ELF-1 (cell line): ENCODE measurements around the gene CHD9.
A peak's percentile ranks its signal among the peaks of the same experiment; 100 is the strongest.
"Not testable (repeated sequence)": the region's sequence is repeated elsewhere in the genome, so short reads cannot be mapped to it uniquely, and the experiment has no call there.

Experiments used
- DNase-seq: peaks from one replicate; pipeline ENCODE4 v3.0.0-alpha.2; 2016; ENCODE audit warnings: low read depth, low spot score

The CHD9 gene

GRCh38 chr16:53071748-53072301 lies 17.0 kb downstream of the CHD9 start:
- DNase-seq, result no peak

- DNase-seq, result no peak
Measured at GRCh38 chr16:53073022-53073421, 18.2 kb downstream of the CHD9 start.

- DNase-seq, result not testable (repeated sequence)
Measured at GRCh38 chr16:53074296-53074695, 19.5 kb downstream of the CHD9 start.

DNA sequence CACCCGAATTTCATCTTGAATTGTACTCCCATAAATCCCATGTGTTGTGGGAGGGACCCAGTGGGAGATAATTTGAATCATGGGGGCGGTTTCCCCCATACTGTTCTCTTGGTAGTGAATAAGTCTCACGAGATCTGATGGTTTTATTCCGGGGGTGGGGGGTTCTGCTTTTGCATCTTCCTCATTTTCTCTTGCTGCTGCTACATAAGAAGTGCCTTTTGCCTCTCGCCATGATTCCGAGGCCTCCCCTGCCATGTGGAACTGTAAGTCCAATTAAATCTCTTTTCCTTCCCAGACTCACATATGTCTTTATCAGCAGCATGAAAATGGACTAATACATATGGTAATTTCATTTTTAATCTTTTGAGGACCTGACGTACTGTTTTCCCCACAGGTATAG lies 20.7 kb downstream of the CHD9 start:
- not testable (repeated sequence) for DNase-seq

- DNase-seq, result no peak
Measured at GRCh38 chr16:53078247-53078646, 23.5 kb downstream of the CHD9 start.

DNA sequence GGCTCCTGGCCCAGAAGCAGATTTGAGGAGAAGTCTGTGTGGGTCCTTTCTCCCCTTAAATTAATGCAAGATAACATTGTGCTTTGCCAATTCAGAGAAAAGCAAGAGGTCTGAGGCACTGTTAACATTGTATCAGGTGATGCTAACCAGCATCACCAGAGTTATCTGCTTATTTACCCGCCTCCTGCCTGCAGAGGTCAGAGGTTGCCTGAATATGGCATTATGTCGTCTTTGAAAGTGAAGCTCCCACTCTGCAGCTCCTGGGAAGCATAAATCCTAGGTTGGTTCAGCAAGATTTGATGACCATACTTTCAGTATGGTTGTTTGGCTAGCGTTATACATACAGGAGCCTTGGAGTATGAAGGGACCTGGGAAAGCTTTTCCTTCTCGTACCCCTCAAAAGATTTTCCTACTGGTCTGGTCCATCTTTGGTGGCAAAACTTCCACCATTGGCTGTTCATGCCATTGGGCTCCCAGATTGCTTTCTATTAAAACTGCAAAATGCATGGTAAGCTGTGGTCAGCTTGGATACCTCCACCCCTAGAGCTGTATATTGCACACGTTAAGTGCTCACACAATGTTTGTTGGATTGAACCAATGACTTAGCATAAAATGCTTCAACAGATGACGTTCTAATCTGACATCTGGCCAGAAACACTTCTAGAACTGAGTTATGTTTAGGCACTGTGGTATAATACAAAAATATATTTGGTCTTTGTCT lies 24.1 kb downstream of the CHD9 start:
- no peak for DNase-seq

DNA sequence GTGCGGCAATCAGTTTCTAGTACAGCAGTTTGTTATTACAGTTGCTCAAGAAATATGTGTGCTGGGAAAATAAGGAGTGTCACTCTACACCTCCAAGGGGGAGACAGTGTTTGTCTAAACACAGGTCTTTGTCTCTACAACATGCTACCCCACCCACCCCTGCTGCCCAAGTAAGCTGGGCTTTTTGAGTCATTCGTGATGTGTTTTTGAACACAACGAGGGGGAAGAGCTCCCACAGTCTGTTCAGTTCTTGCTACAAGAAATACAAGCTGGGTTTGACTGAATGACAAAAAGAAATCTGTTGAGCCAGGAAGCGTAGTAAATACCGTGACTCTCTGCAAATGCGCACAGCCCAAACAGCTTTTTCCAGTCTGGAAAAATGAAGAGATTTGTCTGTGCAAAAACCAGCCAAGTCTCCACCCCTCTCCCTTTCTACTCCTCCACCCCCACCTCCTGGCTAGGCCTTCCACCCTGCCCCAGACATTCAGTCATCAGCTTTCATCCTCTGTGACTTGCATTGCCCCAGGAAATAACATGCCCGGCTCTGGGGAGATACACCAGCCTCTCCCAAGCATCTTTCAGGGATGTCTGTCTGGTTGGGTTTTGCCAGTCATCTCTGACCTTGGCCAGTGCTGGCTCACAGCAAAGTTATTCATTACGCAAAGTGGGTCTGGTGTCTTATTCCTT lies 25.7 kb downstream of the CHD9 start:
- peak; percentile 76 for DNase-seq

DNA sequence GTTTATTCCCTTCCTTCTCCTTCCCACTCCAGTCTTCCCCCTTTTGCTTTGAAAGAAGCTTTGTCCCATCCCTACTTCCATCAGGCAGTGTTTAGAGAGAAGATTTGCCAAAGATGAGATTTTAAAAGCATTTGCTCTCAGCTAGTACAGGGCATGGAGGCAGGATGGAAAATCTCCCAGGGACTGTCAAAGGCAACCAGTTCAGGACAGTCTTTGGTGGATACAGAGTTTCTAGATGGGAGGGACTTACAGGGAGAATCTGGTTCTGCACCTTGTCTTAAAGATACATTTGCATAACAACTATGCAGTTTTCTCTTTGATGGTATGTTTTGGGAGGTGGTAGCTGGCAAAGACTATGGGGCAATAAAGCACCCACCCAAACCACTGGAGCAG lies 26.2 kb downstream of the CHD9 start:
- peak; percentile 34 for DNase-seq

GRCh38 chr16:53081686-53082407 lies 27.1 kb downstream of the CHD9 start:
- DNase-seq, result no peak

GRCh38 chr16:53082509-53082908 lies 27.7 kb downstream of the CHD9 start:
- no peak for DNase-seq

GRCh38 chr16:53083119-53083518 lies 28.3 kb downstream of the CHD9 start:
- DNase-seq, result no peak

DNA sequence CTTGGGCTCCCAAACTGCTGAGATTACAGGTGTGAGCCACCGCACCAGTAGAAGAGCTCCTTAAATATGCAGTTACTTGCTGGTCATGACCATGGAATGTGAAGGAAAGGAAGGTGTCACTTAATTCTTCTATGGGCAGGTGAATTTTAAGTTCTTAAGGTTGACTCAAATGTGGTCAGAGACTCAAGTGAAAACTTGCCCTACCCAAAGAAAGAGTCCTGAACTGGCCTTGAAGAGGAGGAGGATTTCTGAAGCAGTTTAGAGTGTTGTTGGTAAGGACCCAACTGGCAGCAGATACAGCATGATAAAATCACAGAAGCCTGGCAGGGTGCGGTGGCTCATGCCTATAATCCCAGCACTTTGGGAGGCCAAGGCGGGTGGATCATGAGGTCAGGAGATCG lies 29.4 kb downstream of the CHD9 start:
- no peak for DNase-seq

- DNase-seq, result peak; percentile 18
Measured at GRCh38 chr16:53084746-53085334, 30.0 kb downstream of the CHD9 start.

DNA sequence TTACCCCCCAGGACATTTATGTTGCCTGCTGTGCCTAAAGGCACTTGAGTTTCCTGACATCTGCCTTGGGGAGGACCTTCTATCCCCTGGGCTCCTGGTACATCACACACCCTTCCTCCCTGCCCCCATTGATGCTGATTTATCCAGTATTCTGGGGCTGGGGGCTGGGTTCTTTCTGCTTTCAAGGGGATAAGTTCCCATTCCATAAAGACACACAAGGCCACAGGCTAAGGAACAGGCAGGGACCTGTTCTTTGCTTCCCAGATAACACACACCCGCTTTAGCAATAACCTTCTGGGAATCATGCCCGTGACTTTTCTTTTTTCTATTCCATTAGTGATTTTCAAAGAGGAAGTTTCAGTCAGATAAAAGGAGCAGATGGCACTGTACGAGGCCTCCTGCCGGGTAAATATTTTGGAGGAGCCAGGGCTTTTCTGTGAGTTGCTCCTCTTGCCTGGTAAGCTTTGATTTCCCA lies 30.6 kb downstream of the CHD9 start:
- DNase-seq, result peak; percentile 69

DNA sequence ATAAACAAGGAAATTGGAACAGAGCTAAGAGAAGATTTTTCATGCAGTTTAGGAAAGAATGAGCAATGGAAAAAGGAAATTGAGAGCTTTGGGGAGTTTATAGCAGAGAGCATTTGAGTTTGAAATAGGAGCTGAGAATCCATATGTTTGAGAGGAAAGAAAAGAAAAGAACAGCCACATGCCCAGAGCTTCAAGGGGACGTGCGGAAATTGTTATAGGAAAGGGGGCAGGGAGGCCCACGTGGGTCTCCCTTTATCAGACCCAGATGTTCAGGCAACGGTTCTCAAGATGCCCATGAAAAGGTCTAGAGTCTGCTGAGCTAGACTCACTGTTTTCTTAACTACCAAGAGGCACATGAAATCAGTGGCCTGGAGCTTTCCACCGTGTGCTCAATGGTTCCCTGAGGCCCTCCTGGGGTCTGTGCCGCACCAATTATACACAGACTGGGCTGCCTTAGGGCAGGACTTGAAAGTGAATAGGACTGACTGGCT lies 31.2 kb downstream of the CHD9 start:
- peak; percentile 86 for DNase-seq

- no peak for DNase-seq
Measured at GRCh38 chr16:53087101-53087500, 32.3 kb downstream of the CHD9 start.

DNA sequence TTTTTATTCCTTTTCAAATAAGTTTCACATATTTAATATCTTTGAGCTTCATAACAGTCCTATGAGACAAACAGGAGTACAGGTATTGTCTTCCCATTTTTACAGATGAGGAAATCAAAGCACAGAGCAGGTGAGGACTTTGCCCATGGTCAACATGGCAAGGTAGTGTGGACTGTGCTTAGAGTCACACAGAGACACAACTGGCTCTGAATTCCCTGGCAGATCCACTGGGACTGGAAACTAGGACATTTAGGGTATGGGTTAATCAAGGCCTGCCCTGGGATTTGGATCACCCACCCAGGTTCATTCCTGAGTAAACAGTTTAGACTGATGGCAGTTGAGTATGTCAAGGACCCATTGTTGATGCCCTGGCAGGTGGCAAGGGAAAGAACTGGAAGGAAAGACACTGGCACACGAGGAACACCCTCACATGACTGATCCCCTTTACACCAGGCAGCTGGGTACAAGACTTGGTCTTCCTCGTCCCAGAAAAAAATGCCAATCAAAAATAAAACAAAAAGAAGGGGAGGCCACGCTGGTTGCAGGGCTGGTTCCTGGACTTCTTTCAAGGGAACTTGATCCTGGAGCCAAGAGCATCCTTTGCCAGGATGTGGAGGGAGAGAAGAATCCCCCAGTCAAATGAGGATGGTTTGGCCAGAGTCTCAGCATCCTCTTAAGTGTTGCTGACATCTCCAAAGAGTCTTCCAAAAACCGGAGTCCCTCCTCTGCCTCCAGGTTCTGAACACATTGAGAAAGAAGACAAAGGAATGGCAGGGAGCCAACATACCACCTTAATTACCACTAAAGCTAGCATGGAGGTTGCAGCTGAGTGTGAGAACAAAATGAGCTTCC lies 34.9 kb downstream of the CHD9 start:
- peak; percentile 63 for DNase-seq

GRCh38 chr16:53090286-53090590 lies 35.4 kb downstream of the CHD9 start:
- DNase-seq, result no peak

- no peak for DNase-seq
Measured at GRCh38 chr16:53090591-53091411, 36.0 kb downstream of the CHD9 start.
